H9 (cell line): Measurements from ENCODE around the gene PHTF1. TPM values are rescaled to one million over a fixed set of nuclear protein-coding genes. Genes with fewer than 3 reads are reported as not detected.

Experiments
- DNase-seq: peaks from one replicate; pipeline ENCODE4 v3.0.0-alpha.2; 2017
- H2AFZ ChIP-seq: one replicate; pipeline ENCODE4 v1.6.1; 2013; ENCODE audit warnings: mild to moderate bottlenecking, low read length, control low read depth, moderate library complexity
- H2AK5ac ChIP-seq: 2 replicates; pipeline ENCODE4 v1.6.1; 2013; ENCODE audit warnings: low read length, control low read depth, mixed read lengths; ENCODE audit not compliant: insufficient read length
- H2BK120ac ChIP-seq: one replicate; pipeline ENCODE4 v1.6.1; 2013; ENCODE audit warnings: low read depth, mild to moderate bottlenecking, low read length, control low read depth, inconsistent platforms; ENCODE audit not compliant: poor library complexity, severe bottlenecking
- H2BK12ac ChIP-seq: 2 replicates; pipeline ENCODE4 v1.6.1; 2013; ENCODE audit warnings: low read length, control low read depth, mixed read lengths, low read depth; ENCODE audit not compliant: insufficient read length
- H2BK15ac ChIP-seq: 2 replicates; pipeline ENCODE4 v1.6.1; 2013; ENCODE audit warnings: low read depth, low read length, control low read depth
- H2BK20ac ChIP-seq: one replicate; pipeline ENCODE4 v1.6.1; 2013; ENCODE audit warnings: low read depth, mild to moderate bottlenecking, low read length, control low read depth, inconsistent platforms; ENCODE audit not compliant: poor library complexity, severe bottlenecking
- H2BK5ac ChIP-seq: 2 replicates; pipeline ENCODE4 v1.6.1; 2013; ENCODE audit warnings: low read length, control low read depth, mixed read lengths; ENCODE audit not compliant: insufficient read length
- H3K14ac ChIP-seq: 2 replicates; pipeline ENCODE4 v1.6.1; 2013; ENCODE audit warnings: low read length, control low read depth; ENCODE audit not compliant: insufficient read depth
- H3K18ac ChIP-seq: 2 replicates; pipeline ENCODE4 v1.6.1; 2013; ENCODE audit warnings: low read depth, mild to moderate bottlenecking, mixed read lengths, low read length, control low read depth; ENCODE audit not compliant: insufficient read length
- H3K23ac ChIP-seq: 2 replicates; pipeline ENCODE4 v1.6.1; 2013; ENCODE audit warnings: low read length, control low read depth, mixed read lengths, low read depth; ENCODE audit not compliant: insufficient read length
- H3K23me2 ChIP-seq: 2 replicates; pipeline ENCODE4 v1.6.1; 2013; ENCODE audit warnings: low read depth, mild to moderate bottlenecking, mixed read lengths, low read length, control low read depth; ENCODE audit not compliant: insufficient read length, poor library complexity, severe bottlenecking
- H3K27ac ChIP-seq: 2 replicates; pipeline ENCODE4 v1.5.1; 2013; ENCODE audit warnings: low read length, control low read depth, mixed read lengths, low read depth; ENCODE audit not compliant: insufficient read length
- H3K27me3 ChIP-seq: 2 replicates; pipeline ENCODE4 v1.6.1; 2013; ENCODE audit warnings: low read length, control low read depth, inconsistent platforms; ENCODE audit not compliant: insufficient read depth
- H3K4ac ChIP-seq: 2 replicates; pipeline ENCODE4 v1.6.1; 2013; ENCODE audit warnings: low read depth, mild to moderate bottlenecking, control low read depth, inconsistent platforms, low read length, moderate library complexity
- H3K4me1 ChIP-seq: 2 replicates; pipeline ENCODE4 v1.6.1; 2013; ENCODE audit warnings: low read length, control low read depth, inconsistent platforms; ENCODE audit not compliant: insufficient read depth
- H3K4me2 ChIP-seq: 2 replicates; pipeline ENCODE4 v1.6.1; 2013; ENCODE audit warnings: low read length, control low read depth, mixed read lengths; ENCODE audit not compliant: insufficient read length, insufficient read depth
- H3K56ac ChIP-seq: 2 replicates; pipeline ENCODE4 v1.6.1; 2013; ENCODE audit warnings: low read depth, mild to moderate bottlenecking, mixed read lengths, low read length, control low read depth; ENCODE audit not compliant: insufficient read length
- H3K79me1 ChIP-seq: 2 replicates; pipeline ENCODE4 v1.6.1; 2013; ENCODE audit warnings: low read depth, mild to moderate bottlenecking, moderate library complexity, low read length, control low read depth, inconsistent platforms; ENCODE audit not compliant: insufficient read depth, poor library complexity, severe bottlenecking
- H3K79me2 ChIP-seq: 2 replicates; pipeline ENCODE4 v1.6.1; 2013; ENCODE audit warnings: low read length, control low read depth, inconsistent platforms; ENCODE audit not compliant: insufficient read depth
- H3K9ac ChIP-seq: 2 replicates; pipeline ENCODE4 v1.6.1; 2013; ENCODE audit warnings: low read length, control low read depth, mixed read lengths; ENCODE audit not compliant: insufficient read length; ENCODE audit errors: extremely low read depth
- H3K9me3 ChIP-seq: one replicate; pipeline ENCODE4 v1.6.1; 2013; ENCODE audit warnings: low read depth, low read length, inconsistent platforms; ENCODE audit not compliant: control insufficient read depth
- H3T11ph ChIP-seq: one replicate; pipeline ENCODE4 v1.6.1; 2013; ENCODE audit warnings: mild to moderate bottlenecking, low read length, control low read depth, inconsistent platforms
- H4K20me1 ChIP-seq: one replicate; pipeline ENCODE4 v1.6.1; 2013; ENCODE audit not compliant: control insufficient read depth, insufficient read length, insufficient read depth
- H4K5ac ChIP-seq: 2 replicates; pipeline ENCODE4 v1.6.1; 2013; ENCODE audit warnings: low read depth, mild to moderate bottlenecking, mixed read lengths, low read length, control low read depth; ENCODE audit not compliant: insufficient read length
- H4K8ac ChIP-seq: replicated peaks from 2 replicates; pipeline ENCODE4 v1.6.1; 2013; ENCODE audit warnings: low read length, control low read depth, mixed read lengths, low read depth; ENCODE audit not compliant: insufficient read length
- H4K91ac ChIP-seq: 2 replicates; pipeline ENCODE4 v1.6.1; 2013; ENCODE audit warnings: low read depth, mild to moderate bottlenecking, moderate library complexity, mixed read lengths, low read length, control low read depth; ENCODE audit not compliant: insufficient read length
- H3K27ac Mint-ChIP-seq, 3 experiments: 2 replicates in 2 of 3; 3 replicates in 1 of 3; pipeline ENCODE4 v1.8.0; 2020 to 2021; ENCODE audit warnings: mixed read lengths in 3 of 3, mild to moderate bottlenecking in 1 of 3, moderate library complexity in 1 of 3
- H3K27me3 Mint-ChIP-seq: 2 replicates; pipeline ENCODE4 v1.8.0; 2021; ENCODE audit warnings: low read depth, mild to moderate bottlenecking, moderate library complexity, mixed read lengths
- H3K36me3 Mint-ChIP-seq, 3 experiments: 2 replicates in 2 of 3; 3 replicates in 1 of 3; pipeline ENCODE4 v1.8.0; 2020 to 2021; ENCODE audit warnings: low read depth in 3 of 3, mixed read lengths in 3 of 3; ENCODE audit not compliant: insufficient read depth in 1 of 3
- H3K4me1 Mint-ChIP-seq, 2 experiments: 2 replicates each; pipeline ENCODE4 v1.8.0; 2020; ENCODE audit warnings: mixed read lengths in 2 of 2
- H3K4me3 Mint-ChIP-seq, 2 experiments: 2 replicates in 1 of 2; 3 replicates in 1 of 2; pipeline ENCODE4 v1.8.0; 2020 to 2021; ENCODE audit warnings: mild to moderate bottlenecking in 2 of 2, mixed read lengths in 2 of 2, moderate library complexity in 1 of 2
- H3K9me3 Mint-ChIP-seq, 2 experiments: 2 replicates in 1 of 2; 3 replicates in 1 of 2; pipeline ENCODE4 v1.8.0; 2020; ENCODE audit warnings: mild to moderate bottlenecking in 2 of 2, mixed read lengths in 2 of 2, moderate library complexity in 1 of 2
- WGBS: extraction: QIAGEN DNeasy Blood & Tissue Kit; methylation state at CpG from one replicate; pipeline ENCODE4 v1.1.7; 2013; ENCODE audit warnings: missing lambda C conversion rate, low lambda C conversion rate, mixed read lengths; ENCODE audit not compliant: insufficient read length; ENCODE audit errors: extremely low coverage; 5-methylcytosine and 5-hydroxymethylcytosine counted together
- total RNA-seq: library from RNA; stranded (reverse); gene quantifications from 2 replicates; pipeline ENCODE4 v1.2.1, GENCODE V29; 2021
- TF ChIP-seq, protein P1 (sequence below): fragments of 200-600 bp; sonication (generic); conservative IDR thresholded peaks from 3 replicates; pipeline ENCODE4 v1.8.0; 2021; ENCODE audit warnings: antibody characterized with exemption, mild to moderate bottlenecking

Gene PHTF1
- total RNA-seq, 1 experiment from 2014 or later: 28.4 TPM

DNA sequence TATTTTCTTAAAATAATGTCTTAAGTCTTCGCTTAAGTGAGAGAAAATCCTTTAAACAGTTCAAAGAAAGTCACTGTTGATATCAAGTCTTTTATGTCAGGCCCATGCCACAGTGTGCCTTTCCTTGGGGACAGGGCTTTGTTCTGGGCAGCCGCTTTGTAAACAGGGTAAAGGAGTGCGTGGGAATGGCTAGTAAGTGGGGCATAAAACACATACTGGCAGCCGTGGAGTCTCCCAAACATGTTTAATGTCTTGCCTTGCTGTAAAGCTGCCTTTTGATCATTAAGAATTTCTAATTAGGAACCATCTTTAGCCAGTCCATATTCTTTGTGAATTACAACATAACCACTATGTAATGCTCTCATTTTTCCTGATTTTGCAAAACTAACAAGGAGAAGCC is 99.7 kb downstream of the PHTF1 start:
- Histone ChIP-seq H3K23me2 (no peaks in the 10 kb centered on the region), H2BK5ac (no peak overlapping the region), H3K4ac (no peak overlapping the region), H3K9me3 (no peaks in the 10 kb centered on the region), H3K79me2 (no peaks in the 10 kb centered on the region), H2AFZ (no peak overlapping the region), H3K56ac (no peak overlapping the region), H3K27ac (no peak overlapping the region), H3K4me1 (no peaks in the 10 kb centered on the region), H3K4me2 (no peak overlapping the region), H2BK20ac (no peak overlapping the region), H2BK120ac (no peak overlapping the region), H4K20me1 (no peaks in the 10 kb centered on the region), H3T11ph (no peak overlapping the region), H2BK12ac (no peak overlapping the region), H3K9ac (no peak overlapping the region), H3K79me1 (no peaks in the 10 kb centered on the region), H3K23ac (no peak overlapping the region), H2BK15ac (no peak overlapping the region), H3K18ac (no peak overlapping the region), H3K27me3 (no peaks in the 10 kb centered on the region), H3K14ac (no peak overlapping the region), H4K91ac (no peak overlapping the region), H2AK5ac (no peak overlapping the region), H4K8ac (no peak overlapping the region), H4K5ac (no peak overlapping the region)
- H3K27ac Mint-ChIP-seq: no peak overlapping the region
- no peaks in the 10 kb centered on the region for H3K4me1 Mint-ChIP-seq
- no peaks in the 10 kb centered on the region for H3K36me3 Mint-ChIP-seq
- TF ChIP-seq, protein P1, sequence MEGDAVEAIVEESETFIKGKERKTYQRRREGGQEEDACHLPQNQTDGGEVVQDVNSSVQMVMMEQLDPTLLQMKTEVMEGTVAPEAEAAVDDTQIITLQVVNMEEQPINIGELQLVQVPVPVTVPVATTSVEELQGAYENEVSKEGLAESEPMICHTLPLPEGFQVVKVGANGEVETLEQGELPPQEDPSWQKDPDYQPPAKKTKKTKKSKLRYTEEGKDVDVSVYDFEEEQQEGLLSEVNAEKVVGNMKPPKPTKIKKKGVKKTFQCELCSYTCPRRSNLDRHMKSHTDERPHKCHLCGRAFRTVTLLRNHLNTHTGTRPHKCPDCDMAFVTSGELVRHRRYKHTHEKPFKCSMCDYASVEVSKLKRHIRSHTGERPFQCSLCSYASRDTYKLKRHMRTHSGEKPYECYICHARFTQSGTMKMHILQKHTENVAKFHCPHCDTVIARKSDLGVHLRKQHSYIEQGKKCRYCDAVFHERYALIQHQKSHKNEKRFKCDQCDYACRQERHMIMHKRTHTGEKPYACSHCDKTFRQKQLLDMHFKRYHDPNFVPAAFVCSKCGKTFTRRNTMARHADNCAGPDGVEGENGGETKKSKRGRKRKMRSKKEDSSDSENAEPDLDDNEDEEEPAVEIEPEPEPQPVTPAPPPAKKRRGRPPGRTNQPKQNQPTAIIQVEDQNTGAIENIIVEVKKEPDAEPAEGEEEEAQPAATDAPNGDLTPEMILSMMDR: no peak
- no peaks in the 10 kb centered on the region for H3K9me3 Mint-ChIP-seq
- no peak overlapping the region for H3K4me3 Mint-ChIP-seq
- DNase-seq: no peak
- no peaks in the 10 kb centered on the region for H3K27me3 Mint-ChIP-seq
- no CpG with 5 or more reads among the region's 4 CpGs for WGBS
